Erythroblast (primary cell): ENCODE results near the gene TSPEAR.

Experiments used
- DNase-seq, 2 experiments: peaks; one replicate each; lab custom pipeline; 2025; lab: John Stamatoyannopoulos, UW
- GATA1 ChIP-seq: IDR thresholded peaks from 2 replicates; pipeline ENCODE4 v1.6.1; 2011; ENCODE audit warnings: low read depth, mild to moderate bottlenecking, control low read depth, low read length, moderate library complexity
- POLR2A ChIP-seq: IDR thresholded peaks from 2 replicates; pipeline ENCODE4 v1.6.1; 2011; ENCODE audit warnings: mild to moderate bottlenecking, low read length

Gene TSPEAR

DNA sequence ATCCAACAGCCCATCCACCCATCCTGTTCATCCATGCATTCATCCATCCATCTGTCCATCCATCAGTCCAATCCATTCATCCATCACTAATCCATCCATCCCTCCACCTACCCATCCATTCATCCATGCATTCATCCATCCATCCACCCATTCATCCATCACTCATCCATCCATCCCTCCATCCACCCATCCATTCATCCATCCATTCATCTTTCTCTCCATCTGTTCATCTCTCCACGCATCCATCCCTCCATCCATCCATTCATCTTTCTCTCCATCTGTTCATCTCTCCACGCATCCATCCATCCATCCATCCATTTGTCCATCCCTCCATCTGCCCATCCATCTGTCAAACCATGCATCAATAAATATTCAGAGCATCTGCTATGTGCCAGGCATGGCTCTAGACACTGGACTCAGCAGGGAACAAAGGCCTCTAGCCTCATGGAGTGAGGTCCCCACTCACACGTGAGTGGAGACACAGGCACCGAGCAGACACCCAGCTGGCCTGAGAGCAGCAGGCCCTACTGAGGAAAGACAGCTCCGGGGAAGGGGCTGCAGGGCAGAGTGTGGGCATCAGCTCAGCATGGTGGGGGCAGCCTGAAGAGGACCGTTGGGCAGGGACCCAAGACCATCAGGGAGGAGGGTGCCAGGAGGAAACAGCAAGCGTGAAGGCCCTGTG, 181.0 kb downstream of the TSPEAR start:
- TF ChIP-seq POLR2A (no peak), GATA1 (no peak)
- DNase-seq: no peak

DNA sequence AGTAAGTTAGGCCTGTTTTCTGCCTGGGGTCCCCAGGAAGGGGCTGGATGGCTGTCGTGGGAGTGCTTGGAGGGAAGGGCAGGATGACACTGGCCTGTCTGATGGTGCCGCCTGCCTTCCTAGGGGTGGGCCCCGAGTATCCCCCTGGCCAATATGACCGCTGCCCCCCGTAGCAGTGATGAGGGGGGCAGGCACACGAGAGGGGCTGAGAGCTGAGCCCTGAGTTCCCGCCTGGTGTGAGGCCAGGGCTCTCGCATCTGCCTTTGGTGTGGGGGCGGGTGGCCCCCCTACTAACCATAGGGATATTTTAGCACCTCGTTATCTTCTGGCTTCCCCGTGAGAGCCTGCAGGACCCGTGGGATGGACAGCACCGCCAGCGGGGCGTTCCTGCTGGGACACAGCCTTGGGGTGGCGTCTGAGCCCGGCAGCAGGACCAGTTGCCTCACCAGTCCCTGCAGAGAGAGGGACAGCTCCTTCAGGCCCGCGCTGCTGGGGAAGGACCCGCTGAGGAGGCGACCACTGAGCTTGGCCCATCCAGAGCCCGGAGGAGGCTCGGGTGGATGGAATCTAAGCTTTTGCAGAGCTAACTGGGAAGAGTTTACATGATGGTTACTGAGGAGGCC, 181.8 kb downstream of the TSPEAR start:
- no peak for DNase-seq
- TF ChIP-seq GATA1 (no peak), POLR2A (no peak)

DNA sequence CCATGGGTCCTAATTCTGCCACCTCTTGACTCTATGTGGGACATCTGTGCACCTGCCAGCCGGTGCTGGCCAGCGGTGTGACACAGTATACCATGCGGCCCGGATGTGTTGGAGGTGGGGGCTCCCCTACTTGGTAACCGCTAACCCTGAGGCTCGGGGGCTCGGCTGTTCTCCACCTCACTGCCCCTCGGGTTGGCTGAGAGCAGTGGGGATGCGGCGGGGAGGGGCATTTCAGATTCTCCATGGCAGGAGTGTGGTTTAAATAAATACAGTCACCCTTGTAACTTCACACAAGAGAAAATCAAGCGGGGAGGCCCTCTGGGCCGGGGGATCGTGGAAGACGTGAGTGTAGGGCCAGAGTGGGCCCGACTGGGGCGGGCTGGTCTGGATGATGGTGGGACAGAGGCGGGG, 182.4 kb downstream of the TSPEAR start:
- no peak for DNase-seq
- TF ChIP-seq POLR2A (no peak), GATA1 (no peak)

DNA sequence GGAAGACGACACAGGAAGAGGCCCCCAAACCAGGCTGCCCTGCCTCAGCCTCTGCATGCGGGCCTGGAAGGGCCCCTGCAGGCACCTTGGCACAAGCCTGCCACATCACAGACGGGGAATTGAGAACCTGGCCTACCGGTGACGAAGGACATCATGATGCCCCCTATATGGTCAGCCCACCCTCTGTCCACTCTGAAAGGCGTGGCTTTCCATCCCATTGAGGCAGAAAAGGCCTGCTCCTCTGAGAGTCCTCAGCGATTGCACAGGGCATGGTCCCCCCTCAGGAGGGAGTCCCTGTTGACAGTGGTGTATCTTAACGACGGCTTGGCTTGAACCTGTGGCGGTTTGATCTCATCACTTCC, 182.8 kb downstream of the TSPEAR start:
- TF ChIP-seq POLR2A (no peak), GATA1 (no peak)
- DNase-seq: no peak

DNA sequence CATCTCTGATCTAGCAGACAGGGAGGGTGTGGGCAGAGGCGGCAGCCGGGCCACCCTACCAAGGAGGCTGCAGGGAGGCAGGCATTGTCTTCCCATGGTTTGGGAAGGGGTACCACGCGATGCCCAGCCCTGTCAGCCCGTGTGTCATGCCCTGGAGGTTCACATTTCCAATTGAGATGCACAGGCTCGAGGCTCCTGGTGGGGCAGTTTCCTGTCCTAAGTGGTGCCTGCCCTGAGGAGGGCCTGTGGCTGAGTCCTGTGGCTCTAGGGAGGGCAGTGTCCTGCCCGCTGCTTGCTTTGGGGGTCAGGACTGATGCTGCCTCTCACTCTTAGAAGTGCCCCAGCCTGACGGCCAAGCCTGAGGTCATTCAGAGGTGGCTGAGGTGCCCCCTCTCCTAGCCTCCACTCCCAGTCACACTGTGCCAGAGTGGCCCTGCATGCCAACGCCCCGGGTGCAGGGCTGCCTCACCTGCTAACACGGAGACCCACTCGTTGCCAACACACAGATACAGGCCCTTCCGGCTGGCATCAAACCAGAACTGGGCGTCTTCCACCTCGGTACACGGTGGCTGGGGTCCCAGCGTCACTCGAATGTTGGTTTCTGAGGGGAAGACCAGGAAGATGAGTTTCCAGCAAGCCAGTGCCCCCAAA, 183.3 kb downstream of the TSPEAR start:
- TF ChIP-seq GATA1 (no peak), POLR2A (no peak)
- DNase-seq: no peak

DNA sequence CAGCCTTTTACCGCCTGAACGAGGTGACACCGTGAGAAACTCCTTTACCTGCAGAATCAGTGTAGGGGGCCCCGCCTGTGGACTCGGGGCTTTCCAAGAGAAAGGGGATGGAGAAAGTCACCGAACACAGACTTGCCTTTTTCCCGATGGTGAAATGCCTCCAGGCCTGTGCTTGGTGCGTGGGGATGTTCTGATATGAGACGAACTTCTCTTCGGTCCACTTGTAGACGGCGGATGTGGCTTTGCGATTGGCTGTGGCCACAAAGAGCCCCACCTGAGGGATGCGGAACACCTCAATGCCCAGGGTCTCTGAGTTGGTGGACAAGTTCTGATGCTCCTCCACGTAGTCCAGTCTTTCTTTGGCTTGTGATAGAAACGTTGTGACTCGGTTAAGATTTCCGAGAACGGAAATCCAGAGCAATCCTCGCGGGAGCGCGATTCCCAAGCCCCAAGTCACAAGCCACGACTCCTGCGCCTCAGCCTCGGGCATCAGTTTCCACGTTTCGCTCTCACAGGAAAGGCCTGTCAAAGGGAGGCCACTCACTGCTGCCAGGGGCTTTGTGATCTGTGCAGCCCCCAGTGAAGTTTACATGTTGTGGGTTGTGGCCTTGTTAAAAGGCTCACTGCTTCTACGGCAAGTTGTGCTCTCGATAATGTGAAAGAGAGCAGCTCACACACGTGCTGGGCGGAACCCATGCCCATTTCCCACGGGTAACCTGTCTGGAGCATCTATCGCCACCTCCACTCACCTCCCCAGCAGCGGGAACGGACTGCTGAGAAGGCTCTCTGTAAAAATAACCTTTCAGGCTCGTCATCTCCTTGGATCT, 184.0 kb downstream of the TSPEAR start:
- TF ChIP-seq POLR2A: no peak
- no peak for TF ChIP-seq GATA1
- no peak for DNase-seq

DNA sequence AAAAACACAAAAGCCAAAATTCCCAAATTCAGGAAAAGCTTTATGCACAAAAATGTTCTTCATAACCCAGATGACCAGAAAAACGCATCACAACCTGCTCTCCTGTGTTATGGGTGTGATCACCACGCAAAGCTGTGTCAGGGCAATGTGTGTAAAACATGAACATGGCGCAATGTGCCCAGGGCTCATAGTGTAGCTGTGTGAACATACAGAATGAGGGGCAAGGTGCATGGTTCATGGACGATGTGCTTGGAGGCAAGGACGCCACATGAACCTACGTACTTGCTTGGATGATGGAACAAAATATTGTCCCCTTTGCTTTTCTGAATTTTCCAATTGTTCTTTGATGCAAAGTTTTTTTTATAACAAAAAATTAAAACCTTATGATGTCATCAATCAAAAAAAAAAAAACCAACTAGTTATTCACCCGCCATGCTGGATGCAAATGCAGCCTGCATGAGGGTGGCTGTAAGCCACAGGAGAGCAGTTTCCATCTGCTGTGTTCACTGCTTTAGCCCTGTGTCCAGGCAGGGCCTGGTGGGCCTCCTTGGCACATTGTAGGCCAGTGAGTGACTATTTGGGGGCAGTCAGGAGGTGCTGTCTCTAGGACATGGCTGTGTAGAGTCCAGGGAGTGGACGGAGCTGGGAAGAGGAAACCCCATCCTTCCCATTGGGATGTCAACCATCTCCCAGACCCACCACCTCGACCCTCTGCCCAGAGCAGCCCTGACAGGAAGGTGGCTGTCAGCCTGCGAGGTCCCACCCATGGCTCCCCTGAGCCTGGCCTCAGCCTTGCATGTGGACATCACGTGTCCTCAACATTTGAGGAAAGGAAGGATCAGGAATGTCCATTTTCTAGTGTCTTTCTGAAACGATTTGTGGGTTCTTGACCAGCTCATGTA, 185.0 kb downstream of the TSPEAR start:
- no peak for TF ChIP-seq GATA1
- TF ChIP-seq POLR2A: no peak

DNA sequence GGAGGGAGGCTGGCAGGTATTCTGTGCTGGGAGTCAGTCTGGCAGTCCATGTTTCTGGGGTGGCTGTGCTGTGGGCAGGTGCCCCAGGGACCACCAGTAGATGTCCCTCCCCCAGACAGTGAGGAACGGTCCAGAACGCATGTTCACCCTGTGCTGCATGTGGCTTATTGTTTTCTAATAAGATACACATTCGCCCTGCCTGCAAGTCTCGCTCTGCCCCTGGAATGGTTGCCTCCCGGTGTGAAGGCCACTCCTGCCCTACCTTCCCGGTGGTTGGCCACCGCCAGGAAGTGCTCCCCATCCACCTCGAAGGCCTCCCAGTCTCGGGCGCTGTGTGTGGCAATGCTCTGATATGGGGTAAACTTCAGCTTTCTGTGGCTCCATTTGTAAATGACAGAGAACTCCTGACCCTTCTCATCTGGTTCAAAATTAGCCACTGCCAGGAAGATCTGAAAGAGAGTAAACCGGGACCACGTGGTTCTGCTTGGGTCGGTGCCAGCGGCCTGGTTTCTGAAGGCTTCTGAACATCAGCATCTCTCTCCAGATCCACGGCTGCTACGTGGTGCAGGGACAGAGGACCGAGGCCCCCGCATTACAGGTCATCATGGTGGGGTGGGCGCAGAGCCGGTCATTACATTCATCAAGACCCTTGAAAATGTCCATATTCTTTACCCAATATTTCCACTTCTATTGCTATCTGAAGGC, 185.8 kb downstream of the TSPEAR start:
- no peak for DNase-seq
- TF ChIP-seq GATA1 (no peak), POLR2A (no peak)

More for the DNA sequence above, 185.0 kb downstream of the TSPEAR start:
- no peak for DNase-seq

DNA sequence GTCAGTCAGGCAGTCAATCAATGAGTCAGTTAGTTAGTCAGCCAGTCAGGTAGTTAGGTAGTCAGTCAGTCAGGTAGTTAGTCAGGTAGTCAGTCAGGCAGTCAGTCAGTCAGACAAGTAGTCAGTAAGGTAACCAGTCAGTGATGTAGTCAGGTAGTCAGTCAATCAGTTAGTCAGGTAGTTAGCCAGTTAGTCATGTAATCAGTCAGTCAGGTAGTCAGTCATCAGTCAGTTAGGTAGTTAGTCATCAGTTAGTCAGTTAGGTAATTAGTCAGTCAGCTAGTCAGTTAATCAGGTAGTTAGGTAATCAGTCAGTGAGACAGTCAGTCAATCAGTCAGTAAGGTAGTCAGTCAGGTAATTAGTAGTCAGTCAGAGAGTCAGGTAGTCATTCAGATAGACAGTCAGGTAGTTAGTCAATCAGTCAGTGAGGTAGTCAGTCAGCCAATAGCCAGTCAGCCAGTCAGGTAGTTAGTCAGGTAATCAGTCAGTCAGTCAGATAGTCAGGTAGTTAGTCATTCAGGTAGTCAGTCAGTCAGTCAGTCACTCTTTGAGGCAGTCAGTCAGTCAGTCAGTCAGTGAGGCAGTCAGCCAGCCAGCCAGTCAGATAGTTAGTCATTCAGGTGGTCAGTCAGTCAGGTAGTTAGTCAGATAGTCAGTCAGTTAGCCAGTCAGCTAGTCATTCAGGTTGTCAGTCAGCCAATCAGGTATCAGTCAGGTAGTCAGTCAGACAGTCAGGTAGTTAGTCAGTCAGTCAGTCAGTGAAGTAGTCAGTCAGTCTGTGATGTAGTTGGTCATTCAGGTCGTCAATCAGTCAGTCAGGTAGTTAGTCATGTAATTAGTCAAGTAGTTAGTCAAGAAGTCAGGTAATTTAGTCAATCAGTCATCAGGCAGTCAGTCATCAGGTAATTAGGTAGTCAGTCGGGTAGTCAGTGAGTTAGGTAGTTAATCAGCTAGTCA, 186.7 kb downstream of the TSPEAR start:
- TF ChIP-seq POLR2A (no peak), GATA1 (no peak)

DNA sequence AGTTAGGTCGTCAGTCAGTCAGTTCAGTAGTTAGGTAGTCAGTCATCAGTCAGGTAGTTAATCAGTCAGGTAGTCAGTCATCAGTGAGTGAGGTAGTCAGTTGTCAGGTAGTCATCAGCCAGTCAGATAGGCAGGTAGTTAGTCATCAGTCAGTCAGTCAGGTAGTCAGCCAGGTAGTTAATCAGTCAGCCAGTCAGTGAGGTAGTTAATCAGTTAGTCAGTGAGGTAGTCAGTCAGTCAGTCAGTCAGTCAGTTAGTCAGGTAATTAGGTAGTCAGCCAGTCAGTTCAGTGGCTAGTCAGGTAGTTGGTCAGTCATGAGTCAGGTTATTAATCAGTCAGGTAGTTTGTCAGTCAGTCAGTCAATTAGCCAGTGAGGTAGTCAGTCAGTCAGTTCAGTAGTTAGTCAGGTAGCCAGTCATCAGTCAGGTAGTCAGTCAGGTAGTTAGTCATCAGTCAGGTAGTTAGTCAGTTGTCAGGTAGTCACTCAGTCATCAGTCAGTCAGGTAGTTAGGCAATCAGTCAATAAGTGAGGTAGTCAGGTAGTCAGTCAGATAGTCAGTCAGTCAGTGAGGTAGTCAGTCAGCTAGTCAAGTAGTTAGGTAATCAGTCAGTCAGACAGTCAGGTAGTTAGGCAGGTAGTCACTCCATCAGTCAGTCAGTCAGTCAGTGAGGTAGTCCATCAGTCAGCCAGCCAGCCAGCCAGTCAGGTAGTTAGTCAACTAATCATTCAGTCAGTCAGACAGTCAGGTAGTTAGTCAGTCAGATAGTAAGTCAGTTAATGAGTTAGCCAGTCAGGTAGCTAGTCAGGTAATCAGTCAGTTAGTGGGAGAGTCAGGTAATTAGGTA, 187.6 kb downstream of the TSPEAR start:
- no peak for TF ChIP-seq POLR2A
- no peak for TF ChIP-seq GATA1
- DNase-seq: no peak

More for the DNA sequence above, 186.7 kb downstream of the TSPEAR start:
- DNase-seq: no peak
